Upper lobe of left lung (tissue), 4 donors: Measurements from ENCODE around the gene MACROH2A2.

Source experiments
- CTCF ChIP-seq, 6 experiments: fragments of 450-650 bp in 4 of 6; fragments of 200-600 bp in 2 of 6; sonication (generic) in 2 of 6; IDR thresholded peaks; one replicate each; pipeline ENCODE4 v1.5.1; 2016 to 2019; ENCODE audit warnings: antibody characterized with exemption in 6 of 6
- EP300 ChIP-seq, 4 donors: sonication (generic); formaldehyde crosslinking; IDR thresholded peaks; one replicate each; pipeline ENCODE4 v1.5.1; 2017; ENCODE audit warnings: antibody characterized with exemption in 4 of 4, control low read depth in 2 of 4
- POLR2A ChIP-seq, 4 donors: fragments of 450-650 bp; IDR thresholded peaks; one replicate each; pipeline ENCODE4 v1.5.1; 2016 to 2017; ENCODE audit warnings: antibody characterized with exemption in 4 of 4, mild to moderate bottlenecking in 2 of 4

- TF ChIP-seq POLR2A (IDR thresholded peaks at IDR 0.05) (no peak), CTCF (IDR thresholded peaks at IDR 0.05) (no peak), EP300 (IDR thresholded peaks at IDR 0.05) (no peak)
Measured at GRCh38 chr10:70135046-70135445, 82.4 kb downstream of the MACROH2A2 start.
